Right atrium auricular region (tissue), 2 donors: ENCODE measurements around the gene TTLL11. TPM values are rescaled to one million over a fixed set of nuclear protein-coding genes. Genes with fewer than 3 reads are reported as not detected.

ENCODE experiments used
- DNase-seq: peaks from one replicate; pipeline ENCODE4 v3.0.0-alpha.2; 2019; ENCODE audit warnings: low spot score
- H3K27ac ChIP-seq, 2 donors: fragments of 200-600 bp; sonication (generic); 1 replicate in 1 of 2; 2 replicates in 1 of 2; pipeline ENCODE4 v1.5.1; 2016 to 2019
- H3K27me3 ChIP-seq, 2 donors: fragments of 200-600 bp; sonication (generic); one replicate each; pipeline versions ENCODE4 v1.5.1 to v1.6.0; 2017 to 2019
- H3K36me3 ChIP-seq: fragments of 200-600 bp; sonication (generic); one replicate; pipeline ENCODE4 v1.5.1; 2016
- H3K4me1 ChIP-seq, 2 donors: fragments of 200-600 bp; sonication (generic); one replicate each; pipeline versions ENCODE4 v1.5.1 to v1.6.0; 2017 to 2019
- H3K4me3 ChIP-seq, 2 donors: fragments of 200-600 bp; sonication (generic); 1 replicate in 1 of 2; 2 replicates in 1 of 2; pipeline ENCODE4 v1.5.1; 2017 to 2019; ENCODE audit warnings: mild to moderate bottlenecking in 1 of 2, moderate library complexity in 1 of 2
- H3K9me3 ChIP-seq, 2 donors: fragments of 200-600 bp; sonication (generic); one replicate each; pipeline ENCODE4 v1.5.1; 2019
- total RNA-seq, 2 donors: library from RNA; depleted of rRNA; stranded (reverse); fragments of >200 nt; gene quantifications; one replicate each; pipeline ENCODE4 v1.1.0, GENCODE V29; 2016
- TF ChIP-seq, protein P1 (sequence below), 2 donors: fragments of 200-600 bp; sonication (generic); IDR thresholded peaks; one replicate each; pipeline ENCODE4 v1.5.1; 2019; ENCODE audit warnings: antibody characterized with exemption in 2 of 2

Gene TTLL11, protein sequence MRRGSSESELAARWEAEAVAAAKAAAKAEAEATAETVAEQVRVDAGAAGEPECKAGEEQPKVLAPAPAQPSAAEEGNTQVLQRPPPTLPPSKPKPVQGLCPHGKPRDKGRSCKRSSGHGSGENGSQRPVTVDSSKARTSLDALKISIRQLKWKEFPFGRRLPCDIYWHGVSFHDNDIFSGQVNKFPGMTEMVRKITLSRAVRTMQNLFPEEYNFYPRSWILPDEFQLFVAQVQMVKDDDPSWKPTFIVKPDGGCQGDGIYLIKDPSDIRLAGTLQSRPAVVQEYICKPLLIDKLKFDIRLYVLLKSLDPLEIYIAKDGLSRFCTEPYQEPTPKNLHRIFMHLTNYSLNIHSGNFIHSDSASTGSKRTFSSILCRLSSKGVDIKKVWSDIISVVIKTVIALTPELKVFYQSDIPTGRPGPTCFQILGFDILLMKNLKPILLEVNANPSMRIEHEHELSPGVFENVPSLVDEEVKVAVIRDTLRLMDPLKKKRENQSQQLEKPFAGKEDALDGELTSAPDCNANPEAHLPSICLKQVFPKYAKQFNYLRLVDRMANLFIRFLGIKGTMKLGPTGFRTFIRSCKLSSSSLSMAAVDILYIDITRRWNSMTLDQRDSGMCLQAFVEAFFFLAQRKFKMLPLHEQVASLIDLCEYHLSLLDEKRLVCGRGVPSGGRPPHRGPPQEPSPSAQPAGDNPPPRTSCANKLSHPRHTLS
- 1 to 10 TPM; 5.9 to 7.8 TPM for total RNA-seq

DNA sequence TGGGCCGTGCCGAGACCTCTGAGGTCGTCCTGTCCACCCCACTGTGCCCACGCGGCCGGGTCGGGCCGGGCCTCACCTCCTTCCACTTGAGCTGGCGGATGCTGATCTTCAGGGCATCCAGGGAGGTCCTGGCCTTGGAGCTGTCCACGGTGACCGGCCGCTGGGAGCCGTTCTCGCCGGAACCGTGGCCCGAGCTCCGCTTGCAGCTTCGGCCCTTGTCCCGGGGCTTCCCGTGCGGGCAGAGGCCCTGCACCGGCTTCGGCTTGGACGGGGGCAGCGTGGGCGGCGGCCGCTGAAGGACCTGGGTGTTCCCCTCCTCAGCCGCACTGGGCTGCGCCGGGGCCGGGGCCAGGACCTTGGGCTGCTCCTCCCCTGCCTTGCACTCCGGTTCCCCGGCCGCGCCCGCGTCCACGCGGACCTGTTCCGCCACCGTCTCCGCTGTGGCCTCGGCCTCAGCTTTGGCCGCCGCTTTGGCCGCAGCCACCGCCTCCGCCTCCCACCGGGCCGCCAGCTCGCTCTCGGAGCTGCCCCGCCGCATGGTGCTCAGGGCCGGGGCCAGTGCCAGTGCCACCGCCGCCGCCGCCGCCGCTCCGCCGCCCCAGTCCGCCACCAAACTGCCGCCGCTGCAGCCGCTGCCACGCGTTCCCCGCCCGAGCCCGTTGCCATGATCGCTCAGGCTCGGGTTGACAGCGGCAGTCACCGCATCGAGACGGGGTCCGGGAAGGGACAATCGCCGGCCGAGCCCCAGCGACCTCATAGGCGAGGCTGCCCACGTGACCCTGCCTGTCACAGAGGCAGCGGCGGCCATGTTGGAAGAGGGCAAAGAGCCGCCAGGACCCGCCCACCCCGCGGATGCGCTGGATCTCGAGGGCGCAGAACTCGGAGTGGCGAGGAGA lies at the start of gene TTLL11:
TTLL11 (minus strand) TSS at position 698 of the 896 bp plus-strand sequence; CDS start at position 538, 160 bp downstream.
- H3K27ac ChIP-seq = peak within 1 kb of the TSS; percentile 78 to 79
- DNase-seq = peak; percentile 99
- H3K4me3 ChIP-seq = peak within 1 kb of the TSS; percentile 92 to 98
- no peaks in the 10 kb centered on the region for H3K36me3 ChIP-seq
- peaks cover 0 to 29% of the 10 kb centered on the region in 2 donors for H3K4me1 ChIP-seq
- TF ChIP-seq, protein P1, sequence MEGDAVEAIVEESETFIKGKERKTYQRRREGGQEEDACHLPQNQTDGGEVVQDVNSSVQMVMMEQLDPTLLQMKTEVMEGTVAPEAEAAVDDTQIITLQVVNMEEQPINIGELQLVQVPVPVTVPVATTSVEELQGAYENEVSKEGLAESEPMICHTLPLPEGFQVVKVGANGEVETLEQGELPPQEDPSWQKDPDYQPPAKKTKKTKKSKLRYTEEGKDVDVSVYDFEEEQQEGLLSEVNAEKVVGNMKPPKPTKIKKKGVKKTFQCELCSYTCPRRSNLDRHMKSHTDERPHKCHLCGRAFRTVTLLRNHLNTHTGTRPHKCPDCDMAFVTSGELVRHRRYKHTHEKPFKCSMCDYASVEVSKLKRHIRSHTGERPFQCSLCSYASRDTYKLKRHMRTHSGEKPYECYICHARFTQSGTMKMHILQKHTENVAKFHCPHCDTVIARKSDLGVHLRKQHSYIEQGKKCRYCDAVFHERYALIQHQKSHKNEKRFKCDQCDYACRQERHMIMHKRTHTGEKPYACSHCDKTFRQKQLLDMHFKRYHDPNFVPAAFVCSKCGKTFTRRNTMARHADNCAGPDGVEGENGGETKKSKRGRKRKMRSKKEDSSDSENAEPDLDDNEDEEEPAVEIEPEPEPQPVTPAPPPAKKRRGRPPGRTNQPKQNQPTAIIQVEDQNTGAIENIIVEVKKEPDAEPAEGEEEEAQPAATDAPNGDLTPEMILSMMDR (IDR thresholded peaks at IDR 0.05) = peak in 1 of 2 donors; percentile 16
- H3K27me3 ChIP-seq = no peaks in the 10 kb centered on the region
- no peaks in the 10 kb centered on the region for H3K9me3 ChIP-seq

DNA sequence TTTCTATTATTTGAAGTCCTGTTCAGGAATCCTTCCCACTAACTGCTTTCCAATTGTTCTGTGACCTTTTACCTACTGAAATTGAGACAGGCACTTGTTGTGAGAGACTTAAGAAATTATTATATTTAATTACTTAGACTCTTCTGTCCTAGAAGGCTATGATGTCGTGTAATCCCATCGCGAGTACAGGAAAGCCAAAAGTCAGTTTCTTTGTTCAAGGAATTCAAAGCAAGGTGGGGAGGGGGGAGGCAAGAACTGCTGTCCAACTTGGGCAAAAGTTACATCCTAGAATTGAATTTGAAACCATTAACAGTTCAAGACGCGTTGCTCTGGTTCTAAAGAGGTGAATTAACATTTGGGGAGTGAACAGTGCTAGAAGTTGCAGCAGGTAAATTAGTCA lies 48.6 kb upstream of the TTLL11 start:
- TF ChIP-seq, protein P1 (IDR thresholded peaks at IDR 0.05) = no peak
- Histone ChIP-seq H3K9me3 (no peaks in the 10 kb centered on the region), H3K27me3 (no peaks in the 10 kb centered on the region), H3K36me3 (peaks cover 44% of the 10 kb centered on the region), H3K27ac (peak overlapping the region in 1 of 2 donors; percentile 30), H3K4me3 (no peak overlapping the region), H3K4me1 (peaks cover 0 to 42% of the 10 kb centered on the region in 2 donors)
- no peak for DNase-seq

DNA sequence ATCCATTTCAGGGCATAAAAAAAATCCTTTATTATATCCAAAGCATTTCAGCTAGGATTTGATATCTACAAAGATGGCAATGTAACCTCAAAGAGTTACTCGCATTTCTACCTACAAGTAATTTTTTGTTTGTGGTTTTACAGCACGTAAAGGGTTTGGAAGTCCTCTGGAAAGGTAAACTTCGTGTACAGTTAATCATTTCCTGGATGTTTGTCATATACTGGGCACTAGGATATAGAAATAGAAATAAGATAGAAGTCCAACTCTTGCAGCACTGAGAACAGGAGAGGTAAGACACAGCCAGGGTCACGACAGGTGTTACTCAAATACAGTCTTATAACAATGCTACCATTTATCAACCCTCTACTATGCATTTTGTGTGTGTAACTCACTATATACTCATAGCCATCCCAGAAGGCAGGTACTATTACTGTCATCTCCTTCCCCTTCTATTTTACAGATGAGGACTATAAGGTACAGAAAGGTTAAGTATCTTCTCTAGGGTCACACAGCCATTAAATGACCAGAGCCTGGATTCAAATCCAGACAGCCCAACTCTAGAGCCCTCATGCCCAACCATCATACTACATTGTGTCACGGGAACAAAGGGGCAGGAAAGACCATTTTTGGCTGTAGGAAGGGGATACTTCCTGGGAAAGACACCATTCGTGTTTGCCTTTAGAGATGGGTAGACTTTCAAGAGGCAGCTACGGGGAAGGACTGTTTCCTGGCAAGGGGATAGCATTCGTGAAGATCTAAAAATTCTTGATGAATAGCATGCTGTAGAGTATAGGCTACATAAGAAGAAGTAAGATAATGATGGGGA lies 47.5 kb upstream of the TTLL11 start:
- H3K4me3 ChIP-seq = no peak overlapping the region
- no peaks in the 10 kb centered on the region for H3K27me3 ChIP-seq
- peaks cover 33% of the 10 kb centered on the region for H3K36me3 ChIP-seq
- peaks cover 0 to 38% of the 10 kb centered on the region in 2 donors for H3K4me1 ChIP-seq
- H3K9me3 ChIP-seq = no peaks in the 10 kb centered on the region
- DNase-seq = no peak
- TF ChIP-seq, protein P1 (IDR thresholded peaks at IDR 0.05) = no peak
- peak overlapping the region in 1 of 2 donors; percentile 30 for H3K27ac ChIP-seq

DNA sequence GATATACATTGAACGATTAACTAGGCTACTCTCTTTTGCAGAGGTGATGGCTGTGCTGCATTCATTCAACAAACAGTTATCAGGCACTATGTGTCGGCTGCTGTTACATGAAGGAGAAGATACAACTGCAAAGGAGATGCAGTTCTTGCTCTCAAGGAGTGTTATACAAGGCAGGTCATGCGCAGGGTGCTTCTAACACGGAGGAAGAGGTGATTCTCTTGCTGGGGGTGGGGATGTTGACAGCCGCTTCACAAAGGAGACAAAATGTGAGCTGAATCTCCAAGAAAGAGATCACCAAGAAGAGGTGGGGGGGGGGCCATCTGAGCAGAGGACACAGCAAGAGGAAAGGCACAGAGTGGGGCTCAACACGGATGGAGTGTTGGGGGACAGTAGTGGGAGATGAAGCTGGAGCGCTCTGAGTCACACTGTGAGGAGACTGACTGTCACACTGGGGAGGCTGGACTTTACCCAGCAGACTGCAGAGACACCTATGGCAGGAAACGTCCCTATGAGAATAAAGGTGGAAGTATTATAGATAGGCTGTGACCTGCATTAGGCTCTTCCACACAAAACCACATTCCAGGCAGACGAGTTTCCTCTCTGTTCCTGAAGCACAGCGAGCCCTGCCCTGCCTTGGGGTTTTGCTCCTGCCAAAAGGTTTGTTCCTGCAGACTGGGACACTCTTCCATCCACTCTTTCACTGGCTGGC lies 45.6 kb upstream of the TTLL11 start:
- peaks cover 14% of the 10 kb centered on the region for H3K36me3 ChIP-seq
- H3K27me3 ChIP-seq = no peaks in the 10 kb centered on the region
- TF ChIP-seq, protein P1 (IDR thresholded peaks at IDR 0.05) = no peak
- no peak for DNase-seq
- H3K9me3 ChIP-seq = no peaks in the 10 kb centered on the region
- H3K27ac ChIP-seq = no peak overlapping the region
- H3K4me3 ChIP-seq = no peak overlapping the region
- peaks cover 0 to 38% of the 10 kb centered on the region in 2 donors for H3K4me1 ChIP-seq
